H1 (cell line): ENCODE data around the gene PSME1. TPM values are rescaled to one million over a fixed set of nuclear protein-coding genes. Genes with fewer than 3 reads are reported as not detected.

Source experiments
- MAX ChIP-seq: IDR thresholded peaks from 2 replicates; pipeline ENCODE4 v1.6.1; 2012; ENCODE audit warnings: inconsistent platforms
- RNF2 ChIP-seq: fragments of 200-900, 300-1000 bp; sonication (generic); IDR thresholded peaks from 2 replicates; pipeline ENCODE4 v1.7.1; 2016; ENCODE audit warnings: borderline replicate concordance, low read depth, mild to moderate bottlenecking, antibody characterized with exemption, low read length; ENCODE audit not compliant: poor library complexity, severe bottlenecking; ENCODE audit errors: missing control alignments
- polyA plus RNA-seq, 7 experiments: library from polyadenylated mRNA; depleted of rRNA in 3 of 7; stranded (reverse) in 5 of 7; unstranded in 2 of 7; fragments of >200 nt in 5 of 7; fragments of 200-250 nt in 2 of 7; gene quantifications; 1 replicate in 5 of 7; 2 replicates in 1 of 7; 4 replicates in 1 of 7; pipeline versions ENCODE4 v1.2.1 to v1.2.3, GENCODE V29; 2011 to 2013; ENCODE audit warnings: missing spikeins in 2 of 7, mixed read lengths in 2 of 7
- total RNA-seq: library from RNA; stranded (reverse); fragmentation: NEBNext Ultra II Directional; extraction: Animal tissue kit (Norgen Biotek cat#: 25700); gene quantifications from 2 replicates; pipeline ENCODE4 v1.2.1, GENCODE V29; 2021

The PSME1 gene
- total and polyA plus RNA-seq, 2 of the 8 experiments (the other 6 are each of a cell fraction or from before 2014, with no cell fraction given), result 74.9 to 85.9 TPM

- TF ChIP-seq MAX (no peak), RNF2 (no peak)
Observed at GRCh38 chr14:24151404-24152080, 15.5 kb downstream of the PSME1 start (continued).
